ENCODE results near the gene HSPBP1. TPM values are rescaled to one million over a fixed set of nuclear protein-coding genes. Genes with fewer than 3 reads are reported as not detected.

The HSPBP1 gene
- total RNA-seq, 4 donors from 2014 or later, result 18.5 to 41.7 (median 36.7) TPM

DNA sequence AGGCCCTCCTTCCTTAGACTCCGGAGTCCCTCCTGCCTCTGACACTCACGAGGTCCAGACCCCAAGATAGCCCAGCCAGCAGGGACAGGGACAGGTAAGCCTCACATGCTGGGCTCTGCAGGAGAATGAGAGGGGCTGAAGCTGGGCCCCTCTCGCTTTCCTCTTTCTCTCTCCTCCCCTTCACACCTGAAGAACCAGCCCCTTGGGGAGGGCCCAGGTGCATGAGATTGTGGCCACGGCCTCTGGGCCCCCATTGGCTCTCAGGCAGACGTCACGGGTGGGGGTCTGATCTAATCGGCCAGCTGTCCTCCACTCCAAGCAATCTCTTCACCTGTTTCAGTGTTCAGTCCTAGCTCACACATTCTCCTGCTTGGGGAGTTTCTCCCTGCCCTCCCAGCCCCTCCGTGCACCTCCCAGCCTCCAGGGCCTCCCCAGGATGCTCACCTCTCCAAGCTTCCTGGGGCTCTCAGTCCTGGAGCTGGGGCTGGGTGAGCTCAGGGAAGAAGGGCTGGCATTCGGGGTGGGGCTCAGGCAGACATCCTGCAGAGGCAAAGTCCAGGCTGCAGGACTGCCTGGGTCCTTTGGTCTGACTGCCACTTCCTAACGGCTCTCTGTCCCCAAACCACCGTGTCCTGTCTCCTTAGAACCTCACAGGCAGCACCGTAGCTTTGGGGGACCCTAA is 42.4 kb upstream of the HSPBP1 start:
- Histone ChIP-seq H3K27ac (no peak overlapping the region), H3K9me3 (no peaks in the 10 kb centered on the region), H3K4me1 (no peaks in the 10 kb centered on the region), H3K27me3 (no peaks in the 10 kb centered on the region), H3K36me3 (no peaks in the 10 kb centered on the region), H3K4me3 (no peak overlapping the region)
- TF ChIP-seq POLR2A (IDR thresholded peaks at IDR 0.05) (no peak), CTCF (IDR thresholded peaks at IDR 0.05 in 4 of 5, conservative IDR thresholded peaks at IDR 0.05 in 1 of 5) (no peak)
- no peak for DNase-seq
- no peak for ATAC-seq
- in situ Hi-C loops (cut with MboI; ENCODE audit: low sequenced_read_pairs in 4 of 4), result no loop called here
- intact Hi-C loops (cut with DNase I; ENCODE audit: low total_unique reads), result no loop called here

DNA sequence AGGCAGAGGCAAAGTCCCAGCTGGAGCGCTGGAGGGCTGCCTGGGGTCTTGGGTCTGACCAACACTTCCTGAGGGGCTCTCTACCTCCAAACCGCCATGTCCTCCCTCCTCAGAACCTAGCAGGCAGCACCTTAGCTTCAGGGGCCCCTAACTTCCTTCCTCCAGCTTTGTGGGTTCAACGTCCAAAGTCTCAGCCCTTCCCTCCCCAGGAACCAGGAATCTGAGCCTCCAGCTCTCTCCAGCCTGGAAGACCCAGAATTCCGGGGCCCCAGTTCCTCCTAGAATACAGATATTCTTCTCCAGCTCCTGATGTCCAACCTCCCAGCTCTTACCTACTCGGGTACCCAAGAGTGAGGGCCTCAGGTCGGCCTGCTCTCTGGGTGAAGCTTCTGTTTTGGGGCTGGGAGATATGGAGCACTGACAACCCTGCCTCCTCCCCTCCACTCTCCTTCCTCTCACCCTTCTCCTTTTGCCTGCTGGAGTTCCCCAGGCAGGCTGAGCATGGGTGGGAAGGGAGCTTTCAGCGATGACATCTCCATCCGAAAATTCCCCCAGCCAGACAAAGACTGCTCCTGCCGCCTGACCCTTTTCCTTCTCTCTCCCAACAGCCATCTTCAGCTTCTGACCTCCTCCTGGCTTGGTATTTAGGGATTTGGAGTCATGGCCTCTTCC is 41.7 kb upstream of the HSPBP1 start:
- no peaks in the 10 kb centered on the region for H3K4me1 ChIP-seq
- no peak for TF ChIP-seq POLR2A (IDR thresholded peaks at IDR 0.05)
- H3K27ac ChIP-seq, result no peak overlapping the region
- H3K4me3 ChIP-seq, result no peak overlapping the region
- H3K36me3 ChIP-seq, result no peaks in the 10 kb centered on the region
- no peak for ATAC-seq
- H3K27me3 ChIP-seq, result no peaks in the 10 kb centered on the region
- DNase-seq, result no peak
- no peaks in the 10 kb centered on the region for H3K9me3 ChIP-seq
- in situ Hi-C loops (cut with MboI; ENCODE audit: low sequenced_read_pairs in 4 of 4) (no loop called here), intact Hi-C loops (cut with DNase I; ENCODE audit: low total_unique reads) (no loop called here)

DNA sequence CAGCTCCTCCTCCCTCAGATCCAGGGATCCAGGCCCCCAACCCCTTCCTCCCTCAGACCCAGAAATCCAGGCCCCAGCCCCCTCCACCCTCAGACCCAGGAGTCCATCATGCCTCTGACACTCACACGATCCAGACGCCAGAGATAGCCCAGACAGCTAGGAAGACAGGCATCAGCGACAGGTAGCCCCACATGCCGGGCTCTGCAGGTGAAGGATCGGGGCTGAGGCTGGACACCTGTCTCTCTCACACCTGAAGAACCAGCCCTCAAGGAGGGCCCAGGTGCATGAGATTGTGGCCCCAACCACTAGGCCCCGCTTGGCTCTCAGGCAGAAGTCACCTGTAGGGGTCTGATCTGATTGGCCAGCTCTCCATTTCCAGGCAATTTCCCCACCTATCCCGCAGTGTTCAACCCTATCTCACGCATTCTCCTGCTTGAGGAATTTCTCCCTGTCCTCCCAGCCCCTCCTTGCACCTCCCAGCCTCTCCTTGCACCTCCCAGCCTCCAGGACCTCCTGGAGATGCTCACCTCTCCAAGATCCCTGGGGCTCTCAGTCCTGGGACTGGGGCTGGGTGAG is 41.0 kb upstream of the HSPBP1 start:
- ATAC-seq (no peak), DNase-seq (no peak)
- Histone ChIP-seq H3K9me3 (no peaks in the 10 kb centered on the region), H3K4me1 (no peaks in the 10 kb centered on the region), H3K27ac (no peak overlapping the region), H3K4me3 (no peak overlapping the region), H3K27me3 (no peaks in the 10 kb centered on the region), H3K36me3 (no peaks in the 10 kb centered on the region)
- TF ChIP-seq POLR2A (IDR thresholded peaks at IDR 0.05) (no peak), CTCF (IDR thresholded peaks at IDR 0.05 in 4 of 5, conservative IDR thresholded peaks at IDR 0.05 in 1 of 5) (no peak)
- intact Hi-C loops (cut with DNase I; ENCODE audit: low total_unique reads), result no loop called here
- in situ Hi-C loops (cut with MboI; ENCODE audit: low sequenced_read_pairs in 4 of 4), result no loop called here

DNA sequence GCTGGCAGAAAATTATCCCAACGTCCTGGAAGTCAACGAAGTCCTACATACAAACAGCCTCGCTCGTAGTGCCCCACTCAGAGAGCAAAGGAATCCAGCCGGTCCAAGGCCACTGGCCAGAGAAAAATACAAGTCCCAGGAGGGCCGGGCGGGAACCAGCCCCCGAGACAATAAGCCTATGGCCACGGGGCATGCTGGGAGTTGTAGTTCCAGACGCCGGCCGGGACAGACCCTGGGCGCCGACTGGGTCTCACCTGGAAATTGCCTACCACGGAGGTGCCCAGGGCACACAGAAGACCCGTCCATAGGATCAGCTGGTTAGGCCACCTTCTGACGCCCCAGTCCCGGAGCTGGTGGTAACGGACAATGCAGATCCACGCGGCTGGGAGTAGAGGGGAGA is 39.9 kb upstream of the HSPBP1 start:
- no peak overlapping the region for H3K27ac ChIP-seq
- no peaks in the 10 kb centered on the region for H3K36me3 ChIP-seq
- H3K9me3 ChIP-seq, result no peaks in the 10 kb centered on the region
- ATAC-seq, result no peak
- no peaks in the 10 kb centered on the region for H3K4me1 ChIP-seq
- no peak for DNase-seq
- intact Hi-C loops (cut with DNase I; ENCODE audit: low total_unique reads), result no loop called here
- TF ChIP-seq POLR2A (IDR thresholded peaks at IDR 0.05) (no peak), CTCF (IDR thresholded peaks at IDR 0.05 in 4 of 5, conservative IDR thresholded peaks at IDR 0.05 in 1 of 5) (no peak)
- in situ Hi-C loops (cut with MboI; ENCODE audit: low sequenced_read_pairs in 4 of 4), result no loop called here
- no peaks in the 10 kb centered on the region for H3K27me3 ChIP-seq
- no peak overlapping the region for H3K4me3 ChIP-seq

GRCh38 chr19:55316646-55317045 is 36.7 kb upstream of the HSPBP1 start:
- no peak overlapping the region for H3K4me3 ChIP-seq
- H3K36me3 ChIP-seq, result no peaks in the 10 kb centered on the region
- intact Hi-C loops (cut with DNase I; ENCODE audit: low total_unique reads) (no loop called here), in situ Hi-C loops (cut with MboI; ENCODE audit: low sequenced_read_pairs in 4 of 4) (no loop called here)
- no peaks in the 10 kb centered on the region for H3K4me1 ChIP-seq
- ATAC-seq (no peak), DNase-seq (no peak)
- no peak for TF ChIP-seq POLR2A (IDR thresholded peaks at IDR 0.05)
- no peak for TF ChIP-seq CTCF (IDR thresholded peaks at IDR 0.05 in 4 of 5, conservative IDR thresholded peaks at IDR 0.05 in 1 of 5)
- H3K27me3 ChIP-seq, result no peaks in the 10 kb centered on the region
- H3K27ac ChIP-seq, result no peak overlapping the region
- no peaks in the 10 kb centered on the region for H3K9me3 ChIP-seq
